Fibroblast of skin of scalp (primary cell): Measurements from ENCODE around the gene PAPOLA. TPM values are rescaled to one million over a fixed set of nuclear protein-coding genes. Genes with fewer than 3 reads are reported as not detected.
"Not testable (repeated sequence)": the region's sequence is repeated elsewhere in the genome, so short reads cannot be mapped to it uniquely, and the experiment has no call there.

Experiments used
- DNase-seq: peaks from one replicate; pipeline ENCODE4 v3.0.0-alpha.2; 2013
- polyA plus RNA-seq, 2 experiments: library from polyadenylated mRNA; unstranded; fragments of 120-200 nt; gene quantifications; one replicate each; pipeline ENCODE4 v1.2.1, GENCODE V29; 2013; ENCODE audit not compliant: insufficient read length in 2 of 2

The PAPOLA gene
- 126 TPM for polyA plus RNA-seq (2013, experiment 1 of 2; ENCODE audit: insufficient read length)
- 144 TPM for polyA plus RNA-seq (2013, experiment 2 of 2; ENCODE audit: insufficient read length)

DNA sequence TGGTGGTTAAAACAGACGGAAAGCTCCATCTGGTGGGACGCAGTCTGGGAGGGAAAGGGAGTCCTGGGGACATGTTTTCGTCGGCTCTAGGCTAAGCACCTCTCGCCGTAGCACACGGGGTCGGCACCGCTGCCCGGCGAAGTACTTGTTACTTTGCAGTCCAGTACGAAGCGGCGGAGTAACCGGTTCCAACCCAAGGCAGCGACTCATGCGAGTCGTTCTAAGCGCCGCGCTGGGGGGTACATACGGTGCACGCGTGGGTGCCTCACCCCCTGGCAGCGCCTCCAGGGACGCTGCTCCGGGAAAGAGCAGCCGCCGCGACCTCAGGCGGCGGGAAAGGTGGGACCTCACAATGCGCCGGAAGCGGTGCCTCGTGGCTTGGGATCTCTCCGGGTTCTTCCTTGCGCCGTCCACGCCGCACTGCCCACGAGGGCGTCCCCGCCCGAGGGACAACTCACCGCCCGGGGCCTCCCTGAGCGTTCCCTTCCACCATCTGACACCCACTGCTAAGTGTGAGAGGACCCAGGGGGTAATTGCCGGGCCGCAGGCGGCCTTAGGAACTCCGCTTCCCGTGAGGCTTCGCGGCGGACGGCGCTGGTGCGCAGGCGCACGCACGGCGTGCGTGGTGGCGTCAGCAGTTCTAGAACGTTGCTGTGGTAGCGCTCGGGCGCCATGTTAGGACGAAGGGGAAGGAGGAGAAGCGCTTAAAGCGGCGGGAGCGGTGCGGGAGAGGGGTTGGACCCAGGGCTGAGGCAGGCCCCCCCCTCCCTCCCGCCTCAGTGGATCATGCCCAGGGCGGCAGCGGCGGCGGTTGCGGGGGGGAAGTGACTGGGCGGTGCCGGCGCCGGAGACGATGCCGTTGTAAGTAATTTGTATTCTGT is at the start of gene PAPOLA:
Gene PAPOLA, plus strand, starts transcription at position 643 of the 881 bp plus-strand sequence. Its CDS starts 211 bp downstream, at position 854.
- peak; percentile 95 for DNase-seq

DNA sequence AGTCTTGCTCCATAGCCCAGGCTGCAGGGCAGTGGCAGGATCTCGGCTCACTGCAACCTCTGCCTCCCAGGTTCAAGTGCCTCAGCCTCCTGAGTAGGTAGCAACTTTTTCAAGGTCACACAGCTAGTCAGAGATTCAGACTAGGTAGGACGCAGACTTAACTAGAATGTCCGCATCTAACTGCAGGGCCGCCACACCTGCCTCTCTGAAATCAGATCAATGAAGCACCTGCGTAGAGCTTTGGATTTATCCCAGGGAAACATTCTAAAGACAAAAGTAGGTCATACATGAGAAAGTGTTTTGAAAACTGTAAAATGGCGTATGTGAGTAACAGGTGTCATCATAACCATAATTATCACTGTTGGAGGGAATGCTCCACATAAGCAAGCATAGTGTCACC is 49.5 kb upstream of the PAPOLA start:
- no peak for DNase-seq

DNA sequence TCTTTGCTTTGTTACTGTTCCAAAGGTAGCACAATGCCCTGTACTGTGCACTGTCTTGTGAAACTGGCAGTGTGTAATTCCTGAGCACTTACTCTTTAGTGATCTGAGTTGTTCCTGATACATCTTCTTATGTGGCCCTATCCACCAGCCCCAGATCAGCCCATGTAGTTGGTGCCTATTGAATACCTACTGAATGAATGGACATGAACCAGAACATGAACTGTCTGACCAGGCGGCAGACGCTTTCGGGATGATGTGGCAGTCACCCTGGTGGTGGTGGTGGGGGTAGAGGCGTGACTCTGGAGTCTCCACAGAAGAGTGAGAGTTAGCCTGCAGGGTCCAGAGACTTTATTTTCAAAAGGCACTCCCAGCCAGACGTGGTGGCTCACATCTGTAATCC is 46.6 kb upstream of the PAPOLA start:
- DNase-seq: peak; percentile 7

GRCh38 chr14:96459851-96460250 is 42.3 kb upstream of the PAPOLA start:
- no peak for DNase-seq

- DNase-seq: no peak
These were observed 40.0 kb upstream of the PAPOLA start for GRCh38 chr14:96461950-96462798.

- no peak for DNase-seq
These were observed 38.0 kb upstream of the PAPOLA start for GRCh38 chr14:96464136-96464535.

DNA sequence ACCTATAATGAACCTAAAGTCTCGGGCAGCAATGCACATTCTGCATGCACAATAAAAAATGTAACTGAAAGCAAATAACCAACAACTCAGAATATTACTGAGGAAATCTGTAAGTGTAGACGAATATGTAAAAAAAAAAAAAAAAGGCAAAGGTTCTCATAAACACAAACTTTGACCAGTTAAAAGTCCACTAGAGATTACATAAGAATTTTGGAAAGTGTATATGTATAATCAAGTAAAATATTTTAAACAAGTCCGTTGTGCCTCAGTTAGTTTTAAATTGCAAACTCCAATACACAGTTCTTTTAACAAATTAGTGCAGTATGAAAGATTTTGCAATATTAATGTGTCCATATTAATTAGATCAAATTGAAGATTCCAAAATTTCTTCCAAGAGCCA is 35.3 kb upstream of the PAPOLA start:
- DNase-seq: no peak

- no peak for DNase-seq
These were observed 31.9 kb upstream of the PAPOLA start for GRCh38 chr14:96470331-96470730.

DNA sequence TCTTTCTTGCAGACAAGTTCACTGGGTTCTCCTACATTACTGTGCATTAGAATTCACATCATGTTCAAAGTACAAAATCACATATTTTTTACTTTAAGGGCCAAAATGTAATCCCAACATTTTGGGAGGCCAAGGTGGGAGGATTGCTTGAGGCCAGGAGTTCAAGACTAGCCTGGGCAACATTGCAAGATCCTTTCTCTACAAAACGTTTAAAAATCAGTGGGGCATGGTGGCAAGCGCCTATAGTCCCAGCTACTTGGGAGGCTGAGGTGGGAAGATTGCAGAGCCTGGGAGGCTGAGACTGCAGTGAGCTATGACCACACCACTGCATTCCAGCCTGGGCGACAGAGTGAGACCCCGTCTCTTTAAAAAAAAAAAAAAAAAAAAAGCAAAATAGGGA is 31.2 kb upstream of the PAPOLA start:
- not testable (repeated sequence) for DNase-seq

DNA sequence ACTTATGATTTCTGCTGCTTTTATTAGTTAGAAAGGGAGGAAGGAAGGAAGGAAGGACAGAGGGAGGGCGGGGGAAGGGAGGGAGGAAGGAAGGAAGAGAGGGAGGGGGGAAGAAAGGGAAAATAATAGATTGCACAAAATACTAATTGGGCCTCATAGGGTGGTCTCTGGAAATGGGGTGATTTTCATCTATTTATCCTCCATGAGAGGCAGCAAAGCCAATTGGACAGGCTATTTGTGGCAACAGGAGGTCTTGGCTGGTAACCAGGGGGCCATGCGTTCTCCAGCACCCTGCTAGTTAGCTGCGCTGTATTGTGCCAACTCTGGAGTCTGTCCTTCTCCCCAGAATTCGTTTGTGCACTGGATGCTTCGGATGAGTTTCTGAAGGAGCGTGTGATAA is 24.1 kb upstream of the PAPOLA start:
- no peak for DNase-seq

GRCh38 chr14:96479435-96480146 is 22.6 kb upstream of the PAPOLA start:
- no peak for DNase-seq

GRCh38 chr14:96481731-96482314 is 20.4 kb upstream of the PAPOLA start:
- DNase-seq: no peak

DNA sequence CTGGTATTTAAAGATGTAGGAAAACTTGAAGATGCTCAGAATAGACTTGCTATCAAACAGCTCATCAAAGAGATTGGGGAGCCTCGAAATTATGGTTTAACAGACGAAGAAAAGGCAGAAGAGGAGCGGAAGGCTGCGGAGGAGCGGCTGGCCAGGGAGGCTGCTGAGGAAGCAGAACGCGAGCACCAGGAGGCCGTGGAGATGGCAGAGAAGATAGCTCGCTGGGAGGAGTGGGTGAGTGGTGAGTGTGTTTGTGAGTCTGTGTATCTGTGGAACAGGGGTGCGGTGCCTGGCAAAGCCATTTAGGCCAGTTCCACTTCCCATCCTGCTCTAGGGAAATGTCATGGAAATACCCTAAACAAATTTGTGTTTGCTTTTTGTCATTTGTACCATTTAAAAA is 19.2 kb upstream of the PAPOLA start:
- no peak for DNase-seq

DNA sequence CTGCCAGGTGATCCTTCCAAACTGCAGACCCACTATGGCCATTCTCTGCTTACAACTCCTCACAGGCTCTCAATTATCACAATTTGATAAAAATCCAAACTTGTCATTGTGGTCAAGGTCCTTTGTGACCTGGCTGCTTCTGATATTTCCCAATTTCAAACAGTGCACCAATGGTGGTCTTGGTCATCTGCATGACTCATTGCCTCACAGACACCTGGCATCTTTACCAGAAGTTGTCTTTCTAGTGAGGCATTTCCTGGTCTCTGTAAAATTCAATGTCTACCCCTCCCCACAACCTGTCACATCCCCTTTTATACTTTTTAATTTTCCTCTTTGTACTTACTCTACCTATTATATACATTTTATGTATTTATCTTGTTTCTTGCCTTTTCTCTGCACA is 17.8 kb upstream of the PAPOLA start:
- DNase-seq: no peak

- DNase-seq: no peak
These were observed 15.5 kb upstream of the PAPOLA start for GRCh38 chr14:96486705-96487104.

- DNase-seq: no peak
These were observed 12.9 kb upstream of the PAPOLA start for GRCh38 chr14:96489327-96489726.

- no peak for DNase-seq
These were observed 9.0 kb upstream of the PAPOLA start for GRCh38 chr14:96493178-96493577.

GRCh38 chr14:96494331-96494730 is 7.9 kb upstream of the PAPOLA start:
- no peak for DNase-seq

DNA sequence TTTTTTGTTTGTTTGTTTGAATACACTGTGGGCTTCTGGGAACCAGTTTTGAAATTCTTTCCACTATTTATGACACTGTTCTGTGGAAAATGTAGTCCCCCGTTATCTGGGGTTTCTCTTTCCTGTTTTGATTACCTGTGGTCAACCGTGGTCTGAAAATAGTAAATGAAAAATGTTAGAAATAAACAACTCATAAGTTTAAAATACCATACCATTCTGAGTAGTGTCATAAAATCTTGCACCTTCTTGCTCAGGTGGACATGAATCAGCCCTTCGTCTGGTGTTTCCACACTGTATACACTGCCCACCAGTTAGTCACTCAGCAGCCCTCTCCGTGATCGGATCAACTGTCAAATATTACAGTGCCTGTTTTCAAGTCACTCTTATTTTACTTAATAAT is 5.1 kb upstream of the PAPOLA start:
- no peak for DNase-seq

DNA sequence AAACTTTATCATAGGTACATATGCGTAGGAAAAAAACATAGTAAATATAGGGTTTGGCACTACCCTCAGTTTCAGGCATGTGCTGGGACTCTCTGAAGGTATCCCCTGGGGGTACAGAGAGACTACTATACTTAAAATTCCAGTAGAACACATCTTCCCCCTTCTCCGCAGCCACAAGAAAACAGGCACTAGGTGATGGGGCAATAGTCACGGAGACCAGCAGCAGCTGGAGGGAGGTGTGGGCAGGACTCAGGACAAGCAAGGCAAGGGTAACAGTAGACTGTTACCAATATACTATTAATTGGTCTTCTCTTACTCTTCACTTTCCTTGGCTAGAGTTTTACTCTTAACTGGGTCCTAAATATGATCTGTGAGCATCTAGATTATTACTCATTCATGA is 4.6 kb upstream of the PAPOLA start:
- DNase-seq: no peak

DNA sequence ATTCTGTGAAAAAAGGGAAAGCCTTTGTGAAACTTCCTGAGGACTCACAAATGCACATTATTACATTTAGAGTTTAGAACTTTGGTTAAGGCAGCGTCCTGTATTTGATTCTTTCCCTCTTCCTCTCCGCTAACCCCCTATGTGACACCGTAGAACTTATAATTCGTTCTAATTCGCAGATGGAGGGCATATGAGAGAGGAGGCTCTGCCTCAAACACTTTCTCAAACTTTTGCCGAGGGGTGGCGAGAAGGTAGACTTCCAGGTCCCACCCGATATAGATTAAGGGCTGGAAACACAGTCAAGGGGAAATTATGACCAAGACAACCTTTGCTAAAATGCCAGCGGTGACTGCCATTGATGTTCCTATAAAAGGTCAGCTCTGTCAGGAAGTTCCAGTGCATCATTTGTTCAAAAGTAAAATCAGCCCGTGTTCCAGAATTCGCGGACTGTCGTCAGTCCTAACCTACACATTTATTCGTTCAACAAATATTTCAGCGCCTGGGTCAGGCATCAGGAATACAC is 904 bp upstream of the PAPOLA start:
- DNase-seq: no peak
